HL-60 (cell line): Measurements from ENCODE around the gene DIAPH1.

Source experiments
- REST ChIP-seq: IDR thresholded peaks from 2 replicates; pipeline ENCODE4 v1.6.1; 2012; ENCODE audit warnings: low read depth; ENCODE audit not compliant: insufficient replicate concordance
- TF ChIP-seq, protein P1 (sequence below): IDR thresholded peaks from one replicate; pipeline ENCODE4 v1.5.1; 2011; ENCODE audit warnings: low read length, control low read depth, inconsistent platforms; ENCODE audit not compliant: insufficient read depth

GRCh38 chr5:141521244-141521781 lies 97.5 kb downstream of the DIAPH1 start:
- TF ChIP-seq, protein P1, sequence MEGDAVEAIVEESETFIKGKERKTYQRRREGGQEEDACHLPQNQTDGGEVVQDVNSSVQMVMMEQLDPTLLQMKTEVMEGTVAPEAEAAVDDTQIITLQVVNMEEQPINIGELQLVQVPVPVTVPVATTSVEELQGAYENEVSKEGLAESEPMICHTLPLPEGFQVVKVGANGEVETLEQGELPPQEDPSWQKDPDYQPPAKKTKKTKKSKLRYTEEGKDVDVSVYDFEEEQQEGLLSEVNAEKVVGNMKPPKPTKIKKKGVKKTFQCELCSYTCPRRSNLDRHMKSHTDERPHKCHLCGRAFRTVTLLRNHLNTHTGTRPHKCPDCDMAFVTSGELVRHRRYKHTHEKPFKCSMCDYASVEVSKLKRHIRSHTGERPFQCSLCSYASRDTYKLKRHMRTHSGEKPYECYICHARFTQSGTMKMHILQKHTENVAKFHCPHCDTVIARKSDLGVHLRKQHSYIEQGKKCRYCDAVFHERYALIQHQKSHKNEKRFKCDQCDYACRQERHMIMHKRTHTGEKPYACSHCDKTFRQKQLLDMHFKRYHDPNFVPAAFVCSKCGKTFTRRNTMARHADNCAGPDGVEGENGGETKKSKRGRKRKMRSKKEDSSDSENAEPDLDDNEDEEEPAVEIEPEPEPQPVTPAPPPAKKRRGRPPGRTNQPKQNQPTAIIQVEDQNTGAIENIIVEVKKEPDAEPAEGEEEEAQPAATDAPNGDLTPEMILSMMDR, result no peak
- TF ChIP-seq REST, result no peak
